H9 (cell line): ENCODE measurements around the gene ABCC3. TPM values are rescaled to one million over a fixed set of nuclear protein-coding genes. Genes with fewer than 3 reads are reported as not detected.

Experiments
- DNase-seq: peaks from one replicate; pipeline ENCODE4 v3.0.0-alpha.2; 2017
- H2AFZ ChIP-seq: one replicate; pipeline ENCODE4 v1.6.1; 2013; ENCODE audit warnings: mild to moderate bottlenecking, low read length, control low read depth, moderate library complexity
- H2AK5ac ChIP-seq: 2 replicates; pipeline ENCODE4 v1.6.1; 2013; ENCODE audit warnings: low read length, control low read depth, mixed read lengths; ENCODE audit not compliant: insufficient read length
- H2BK120ac ChIP-seq: one replicate; pipeline ENCODE4 v1.6.1; 2013; ENCODE audit warnings: low read depth, mild to moderate bottlenecking, low read length, control low read depth, inconsistent platforms; ENCODE audit not compliant: poor library complexity, severe bottlenecking
- H2BK12ac ChIP-seq: 2 replicates; pipeline ENCODE4 v1.6.1; 2013; ENCODE audit warnings: low read length, control low read depth, mixed read lengths, low read depth; ENCODE audit not compliant: insufficient read length
- H2BK15ac ChIP-seq: 2 replicates; pipeline ENCODE4 v1.6.1; 2013; ENCODE audit warnings: low read depth, low read length, control low read depth
- H2BK20ac ChIP-seq: one replicate; pipeline ENCODE4 v1.6.1; 2013; ENCODE audit warnings: low read depth, mild to moderate bottlenecking, low read length, control low read depth, inconsistent platforms; ENCODE audit not compliant: poor library complexity, severe bottlenecking
- H2BK5ac ChIP-seq: 2 replicates; pipeline ENCODE4 v1.6.1; 2013; ENCODE audit warnings: low read length, control low read depth, mixed read lengths; ENCODE audit not compliant: insufficient read length
- H3K14ac ChIP-seq: 2 replicates; pipeline ENCODE4 v1.6.1; 2013; ENCODE audit warnings: low read length, control low read depth; ENCODE audit not compliant: insufficient read depth
- H3K18ac ChIP-seq: 2 replicates; pipeline ENCODE4 v1.6.1; 2013; ENCODE audit warnings: low read depth, mild to moderate bottlenecking, mixed read lengths, low read length, control low read depth; ENCODE audit not compliant: insufficient read length
- H3K23ac ChIP-seq: 2 replicates; pipeline ENCODE4 v1.6.1; 2013; ENCODE audit warnings: low read length, control low read depth, mixed read lengths, low read depth; ENCODE audit not compliant: insufficient read length
- H3K23me2 ChIP-seq: 2 replicates; pipeline ENCODE4 v1.6.1; 2013; ENCODE audit warnings: low read depth, mild to moderate bottlenecking, mixed read lengths, low read length, control low read depth; ENCODE audit not compliant: insufficient read length, poor library complexity, severe bottlenecking
- H3K27ac ChIP-seq: 2 replicates; pipeline ENCODE4 v1.5.1; 2013; ENCODE audit warnings: low read length, control low read depth, mixed read lengths, low read depth; ENCODE audit not compliant: insufficient read length
- H3K27me3 ChIP-seq: 2 replicates; pipeline ENCODE4 v1.6.1; 2013; ENCODE audit warnings: low read length, control low read depth, inconsistent platforms; ENCODE audit not compliant: insufficient read depth
- H3K4ac ChIP-seq: 2 replicates; pipeline ENCODE4 v1.6.1; 2013; ENCODE audit warnings: low read depth, mild to moderate bottlenecking, control low read depth, inconsistent platforms, low read length, moderate library complexity
- H3K4me1 ChIP-seq: 2 replicates; pipeline ENCODE4 v1.6.1; 2013; ENCODE audit warnings: low read length, control low read depth, inconsistent platforms; ENCODE audit not compliant: insufficient read depth
- H3K4me2 ChIP-seq: 2 replicates; pipeline ENCODE4 v1.6.1; 2013; ENCODE audit warnings: low read length, control low read depth, mixed read lengths; ENCODE audit not compliant: insufficient read length, insufficient read depth
- H3K56ac ChIP-seq: 2 replicates; pipeline ENCODE4 v1.6.1; 2013; ENCODE audit warnings: low read depth, mild to moderate bottlenecking, mixed read lengths, low read length, control low read depth; ENCODE audit not compliant: insufficient read length
- H3K79me1 ChIP-seq: 2 replicates; pipeline ENCODE4 v1.6.1; 2013; ENCODE audit warnings: low read depth, mild to moderate bottlenecking, moderate library complexity, low read length, control low read depth, inconsistent platforms; ENCODE audit not compliant: insufficient read depth, poor library complexity, severe bottlenecking
- H3K79me2 ChIP-seq: 2 replicates; pipeline ENCODE4 v1.6.1; 2013; ENCODE audit warnings: low read length, control low read depth, inconsistent platforms; ENCODE audit not compliant: insufficient read depth
- H3K9ac ChIP-seq: 2 replicates; pipeline ENCODE4 v1.6.1; 2013; ENCODE audit warnings: low read length, control low read depth, mixed read lengths; ENCODE audit not compliant: insufficient read length; ENCODE audit errors: extremely low read depth
- H3K9me3 ChIP-seq: one replicate; pipeline ENCODE4 v1.6.1; 2013; ENCODE audit warnings: low read depth, low read length, inconsistent platforms; ENCODE audit not compliant: control insufficient read depth
- H3T11ph ChIP-seq: one replicate; pipeline ENCODE4 v1.6.1; 2013; ENCODE audit warnings: mild to moderate bottlenecking, low read length, control low read depth, inconsistent platforms
- H4K20me1 ChIP-seq: one replicate; pipeline ENCODE4 v1.6.1; 2013; ENCODE audit not compliant: control insufficient read depth, insufficient read length, insufficient read depth
- H4K5ac ChIP-seq: 2 replicates; pipeline ENCODE4 v1.6.1; 2013; ENCODE audit warnings: low read depth, mild to moderate bottlenecking, mixed read lengths, low read length, control low read depth; ENCODE audit not compliant: insufficient read length
- H4K8ac ChIP-seq: replicated peaks from 2 replicates; pipeline ENCODE4 v1.6.1; 2013; ENCODE audit warnings: low read length, control low read depth, mixed read lengths, low read depth; ENCODE audit not compliant: insufficient read length
- H4K91ac ChIP-seq: 2 replicates; pipeline ENCODE4 v1.6.1; 2013; ENCODE audit warnings: low read depth, mild to moderate bottlenecking, moderate library complexity, mixed read lengths, low read length, control low read depth; ENCODE audit not compliant: insufficient read length
- H3K27ac Mint-ChIP-seq, 3 experiments: 2 replicates in 2 of 3; 3 replicates in 1 of 3; pipeline ENCODE4 v1.8.0; 2020 to 2021; ENCODE audit warnings: mixed read lengths in 3 of 3, mild to moderate bottlenecking in 1 of 3, moderate library complexity in 1 of 3
- H3K27me3 Mint-ChIP-seq: 2 replicates; pipeline ENCODE4 v1.8.0; 2021; ENCODE audit warnings: low read depth, mild to moderate bottlenecking, moderate library complexity, mixed read lengths
- H3K36me3 Mint-ChIP-seq, 3 experiments: 2 replicates in 2 of 3; 3 replicates in 1 of 3; pipeline ENCODE4 v1.8.0; 2020 to 2021; ENCODE audit warnings: low read depth in 3 of 3, mixed read lengths in 3 of 3; ENCODE audit not compliant: insufficient read depth in 1 of 3
- H3K4me1 Mint-ChIP-seq, 2 experiments: 2 replicates each; pipeline ENCODE4 v1.8.0; 2020; ENCODE audit warnings: mixed read lengths in 2 of 2
- H3K4me3 Mint-ChIP-seq, 2 experiments: 2 replicates in 1 of 2; 3 replicates in 1 of 2; pipeline ENCODE4 v1.8.0; 2020 to 2021; ENCODE audit warnings: mild to moderate bottlenecking in 2 of 2, mixed read lengths in 2 of 2, moderate library complexity in 1 of 2
- H3K9me3 Mint-ChIP-seq, 2 experiments: 2 replicates in 1 of 2; 3 replicates in 1 of 2; pipeline ENCODE4 v1.8.0; 2020; ENCODE audit warnings: mild to moderate bottlenecking in 2 of 2, mixed read lengths in 2 of 2, moderate library complexity in 1 of 2
- CTCF ChIP-seq: fragments of 200-600 bp; sonication (generic); conservative IDR thresholded peaks from 3 replicates; pipeline ENCODE4 v1.8.0; 2021; ENCODE audit warnings: antibody characterized with exemption, mild to moderate bottlenecking
- WGBS: extraction: QIAGEN DNeasy Blood & Tissue Kit; methylation state at CpG from one replicate; pipeline ENCODE4 v1.1.7; 2013; ENCODE audit warnings: missing lambda C conversion rate, low lambda C conversion rate, mixed read lengths; ENCODE audit not compliant: insufficient read length; ENCODE audit errors: extremely low coverage; 5-methylcytosine and 5-hydroxymethylcytosine counted together
- total RNA-seq: library from RNA; stranded (reverse); gene quantifications from 2 replicates; pipeline ENCODE4 v1.2.1, GENCODE V29; 2021

ABCC3 gene
- total RNA-seq, 1 experiment from 2014 or later: 0.31 TPM

GRCh38 chr17:50608700-50609379 lies 25.8 kb upstream of the ABCC3 start:
- H2BK20ac ChIP-seq: no peak overlapping the region
- H2BK5ac ChIP-seq: no peak overlapping the region
- peak overlapping the region; percentile 54; the same call in 1 of the 2 replicates for H3K14ac ChIP-seq
- H4K8ac ChIP-seq: no peak overlapping the region
- H2BK12ac ChIP-seq: no peak overlapping the region
- no peak overlapping the region for H3K56ac ChIP-seq
- H2BK120ac ChIP-seq: no peak overlapping the region
- no peaks in the 10 kb centered on the region for H4K20me1 ChIP-seq
- H3K27me3 Mint-ChIP-seq: peaks cover 3% of the 10 kb centered on the region; the same call in 1 of the 2 replicates
- H3K27ac ChIP-seq: no peak overlapping the region
- no peaks in the 10 kb centered on the region for H3K79me2 ChIP-seq
- no peaks in the 10 kb centered on the region for H3K36me3 Mint-ChIP-seq
- no peak overlapping the region for H3K4ac ChIP-seq
- no peaks in the 10 kb centered on the region for H3K23me2 ChIP-seq
- H3K9ac ChIP-seq: no peak overlapping the region
- no peak for TF ChIP-seq CTCF
- H2AK5ac ChIP-seq: no peak overlapping the region
- no peak for DNase-seq
- H3K4me1 ChIP-seq: no peaks in the 10 kb centered on the region
- no peak overlapping the region; a peak in 1 of 5 replicates for H3K4me3 Mint-ChIP-seq
- peaks cover 9 to 42% of the 10 kb centered on the region in 2 experiments for H3K4me1 Mint-ChIP-seq
- no peak overlapping the region for H3K23ac ChIP-seq
- H3T11ph ChIP-seq: no peak overlapping the region
- H3K79me1 ChIP-seq: no peaks in the 10 kb centered on the region
- no peaks in the 10 kb centered on the region for H3K9me3 ChIP-seq
- no peak overlapping the region for H4K91ac ChIP-seq
- H3K18ac ChIP-seq: no peak overlapping the region
- no peaks in the 10 kb centered on the region for H3K27me3 ChIP-seq
- no peak overlapping the region for H2AFZ ChIP-seq
- no CpG with 5 or more reads among the region's 22 CpGs for WGBS
- no peaks in the 10 kb centered on the region for H3K9me3 Mint-ChIP-seq
- H3K27ac Mint-ChIP-seq: no peak overlapping the region
- no peak overlapping the region for H4K5ac ChIP-seq
- H2BK15ac ChIP-seq: no peak overlapping the region
- no peak overlapping the region for H3K4me2 ChIP-seq
